Peyer's patch (tissue), 4 donors: ENCODE data around the gene PXDN.

Experiments used
- POLR2A ChIP-seq, 2 donors: fragments of 450-650 bp; IDR thresholded peaks; one replicate each; pipeline ENCODE4 v1.5.1; 2017; ENCODE audit warnings: antibody characterized with exemption in 2 of 2, mild to moderate bottlenecking in 2 of 2, moderate library complexity in 2 of 2
- TF ChIP-seq, protein P1 (sequence below), 6 experiments: fragments of 450-650 bp in 4 of 6; fragments of 200-600 bp in 2 of 6; sonication (generic) in 1 of 6; IDR thresholded peaks; one replicate each; pipeline ENCODE4 v1.5.1; 2017 to 2019; ENCODE audit warnings: antibody characterized with exemption in 6 of 6, mild to moderate bottlenecking in 3 of 6, moderate library complexity in 1 of 6

DNA sequence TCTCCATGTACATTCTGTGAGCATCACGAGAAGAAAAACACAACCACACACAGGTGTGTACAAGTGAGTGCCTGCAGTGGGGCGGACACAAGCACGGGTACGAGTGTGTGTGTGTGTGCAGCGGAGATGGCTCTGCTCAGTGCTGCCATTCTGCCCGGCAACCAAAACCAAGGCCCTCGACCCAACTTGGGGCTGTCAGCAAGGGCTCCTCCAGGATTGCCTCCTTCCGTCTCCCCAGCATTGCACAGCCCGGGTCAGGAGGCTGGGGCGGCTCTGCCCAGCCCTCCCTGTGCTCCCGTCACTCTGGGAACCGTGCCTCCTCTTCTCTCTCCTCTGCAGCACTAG, 66.5 kb downstream of the PXDN start:
- no peak for TF ChIP-seq POLR2A (IDR thresholded peaks at IDR 0.05)
- TF ChIP-seq, protein P1, sequence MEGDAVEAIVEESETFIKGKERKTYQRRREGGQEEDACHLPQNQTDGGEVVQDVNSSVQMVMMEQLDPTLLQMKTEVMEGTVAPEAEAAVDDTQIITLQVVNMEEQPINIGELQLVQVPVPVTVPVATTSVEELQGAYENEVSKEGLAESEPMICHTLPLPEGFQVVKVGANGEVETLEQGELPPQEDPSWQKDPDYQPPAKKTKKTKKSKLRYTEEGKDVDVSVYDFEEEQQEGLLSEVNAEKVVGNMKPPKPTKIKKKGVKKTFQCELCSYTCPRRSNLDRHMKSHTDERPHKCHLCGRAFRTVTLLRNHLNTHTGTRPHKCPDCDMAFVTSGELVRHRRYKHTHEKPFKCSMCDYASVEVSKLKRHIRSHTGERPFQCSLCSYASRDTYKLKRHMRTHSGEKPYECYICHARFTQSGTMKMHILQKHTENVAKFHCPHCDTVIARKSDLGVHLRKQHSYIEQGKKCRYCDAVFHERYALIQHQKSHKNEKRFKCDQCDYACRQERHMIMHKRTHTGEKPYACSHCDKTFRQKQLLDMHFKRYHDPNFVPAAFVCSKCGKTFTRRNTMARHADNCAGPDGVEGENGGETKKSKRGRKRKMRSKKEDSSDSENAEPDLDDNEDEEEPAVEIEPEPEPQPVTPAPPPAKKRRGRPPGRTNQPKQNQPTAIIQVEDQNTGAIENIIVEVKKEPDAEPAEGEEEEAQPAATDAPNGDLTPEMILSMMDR (IDR thresholded peaks at IDR 0.05): no peak
